Progenitor cell of endocrine pancreas (in vitro differentiated cells): Measurements from ENCODE around the gene TUSC1. TPM values are rescaled to one million over a fixed set of nuclear protein-coding genes. Genes with fewer than 3 reads are reported as not detected.
"Not testable (repeated sequence)": the region's sequence is repeated elsewhere in the genome, so short reads cannot be mapped to it uniquely, and the experiment has no call there.

ENCODE experiments used
- DNase-seq: peaks from one replicate; pipeline ENCODE4 v3.0.0; 2021; ENCODE audit warnings: low spot score; ENCODE audit not compliant: unreplicated experiment
- H3K27ac Mint-ChIP-seq: 2 replicates; pipeline ENCODE4 v1.8.0; 2021; ENCODE audit warnings: mild to moderate bottlenecking, moderate library complexity, mixed read lengths
- H3K27me3 Mint-ChIP-seq: 2 replicates; pipeline ENCODE4 v1.8.0; 2021; ENCODE audit warnings: mixed read lengths
- H3K36me3 Mint-ChIP-seq: 2 replicates; pipeline ENCODE4 v1.8.0; 2022; ENCODE audit warnings: mixed read lengths; ENCODE audit not compliant: insufficient read depth
- H3K4me1 Mint-ChIP-seq: 2 replicates; pipeline ENCODE4 v1.8.0; 2021; ENCODE audit warnings: low read depth, mixed read lengths
- H3K4me3 Mint-ChIP-seq: 2 replicates; pipeline ENCODE4 v1.8.0; 2021; ENCODE audit warnings: low read depth, mild to moderate bottlenecking, moderate library complexity, mixed read lengths
- H3K9me3 Mint-ChIP-seq: 2 replicates; pipeline ENCODE4 v1.8.0; 2021; ENCODE audit warnings: low read depth, mixed read lengths
- CTCF ChIP-seq: fragments of 200-600 bp; sonication (generic); IDR thresholded peaks from one replicate; pipeline ENCODE4 v1.5.0; 2021; ENCODE audit warnings: antibody characterized with exemption, mild to moderate bottlenecking; ENCODE audit not compliant: unreplicated experiment
- total RNA-seq: library from RNA; stranded (reverse); gene quantifications from 2 replicates; pipeline ENCODE4 v1.2.1, GENCODE V29; 2021

The TUSC1 gene
- total RNA-seq, 1 donor from 2014 or later, result 0.53 TPM

GRCh38 chr9:25704800-25705199 is 26.6 kb upstream of the TUSC1 start:
- Mint-ChIP-seq H3K27me3 (no peaks in the 10 kb centered on the region), H3K27ac (no peak overlapping the region), H3K36me3 (no peaks in the 10 kb centered on the region), H3K4me3 (no peak overlapping the region), H3K9me3 (no peaks in the 10 kb centered on the region), H3K4me1 (no peaks in the 10 kb centered on the region)
- no peak for TF ChIP-seq CTCF
- no peak for DNase-seq

DNA sequence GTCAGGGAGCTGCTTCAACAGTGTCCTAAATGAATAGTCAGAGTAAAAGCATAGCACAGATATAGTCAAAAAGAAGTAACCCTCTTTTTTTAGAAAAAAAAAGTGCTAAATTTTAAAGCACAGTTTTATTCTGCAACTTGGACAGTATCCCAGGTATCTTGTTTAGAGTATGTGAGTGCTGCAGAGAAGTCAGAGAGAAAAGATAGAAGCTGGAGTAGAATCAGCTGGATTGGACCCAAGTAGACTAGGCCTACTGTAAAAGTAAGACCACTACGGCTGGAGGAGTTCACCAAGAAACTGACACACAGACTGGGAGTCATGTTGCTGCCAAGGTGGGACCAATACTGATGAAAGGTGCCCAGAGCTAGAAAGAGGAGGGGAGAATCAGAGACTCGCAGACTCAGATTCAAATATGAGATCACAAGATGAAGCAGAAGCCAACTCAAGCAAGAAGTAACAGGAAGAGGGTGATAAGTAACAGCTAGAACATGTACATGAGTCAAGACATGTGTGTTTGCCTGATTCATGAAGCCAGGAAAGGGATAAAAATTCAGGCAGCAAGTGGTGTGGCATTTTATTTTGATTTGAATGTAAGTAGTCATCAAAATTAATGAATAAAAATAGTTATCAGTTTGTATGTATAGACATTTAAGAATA is 25.6 kb upstream of the TUSC1 start:
- no peak for TF ChIP-seq CTCF
- no peaks in the 10 kb centered on the region for H3K36me3 Mint-ChIP-seq
- H3K27ac Mint-ChIP-seq, result no peak overlapping the region
- no peak overlapping the region for H3K4me3 Mint-ChIP-seq
- H3K9me3 Mint-ChIP-seq, result no peaks in the 10 kb centered on the region
- H3K4me1 Mint-ChIP-seq, result no peaks in the 10 kb centered on the region
- DNase-seq, result no peak
- H3K27me3 Mint-ChIP-seq, result no peaks in the 10 kb centered on the region

GRCh38 chr9:25702536-25702935 is 24.3 kb upstream of the TUSC1 start:
- TF ChIP-seq CTCF, result no peak
- Mint-ChIP-seq H3K4me1 (no peaks in the 10 kb centered on the region), H3K4me3 (no peak overlapping the region), H3K9me3 (no peaks in the 10 kb centered on the region), H3K27me3 (no peaks in the 10 kb centered on the region), H3K27ac (no peak overlapping the region), H3K36me3 (no peaks in the 10 kb centered on the region)
- DNase-seq, result no peak

GRCh38 chr9:25700899-25701298 is 22.7 kb upstream of the TUSC1 start:
- H3K9me3 Mint-ChIP-seq, H3K36me3 Mint-ChIP-seq, H3K4me1 Mint-ChIP-seq, H3K4me3 Mint-ChIP-seq, H3K27ac Mint-ChIP-seq, H3K27me3 Mint-ChIP-seq, DNase-seq: not testable (repeated sequence)

GRCh38 chr9:25700430-25700829 is 22.2 kb upstream of the TUSC1 start:
- no peaks in the 10 kb centered on the region for H3K4me1 Mint-ChIP-seq
- no peak overlapping the region for H3K4me3 Mint-ChIP-seq
- no peak for DNase-seq
- no peaks in the 10 kb centered on the region for H3K9me3 Mint-ChIP-seq
- no peaks in the 10 kb centered on the region for H3K36me3 Mint-ChIP-seq
- TF ChIP-seq CTCF, result no peak
- no peaks in the 10 kb centered on the region for H3K27me3 Mint-ChIP-seq
- H3K27ac Mint-ChIP-seq, result no peak overlapping the region

GRCh38 chr9:25691786-25692185 is 13.5 kb upstream of the TUSC1 start:
- H3K36me3 Mint-ChIP-seq, result no peaks in the 10 kb centered on the region
- no peaks in the 10 kb centered on the region for H3K4me1 Mint-ChIP-seq
- H3K27me3 Mint-ChIP-seq, result no peaks in the 10 kb centered on the region
- no peaks in the 10 kb centered on the region for H3K9me3 Mint-ChIP-seq
- H3K27ac Mint-ChIP-seq, result no peak overlapping the region
- no peak for DNase-seq
- TF ChIP-seq CTCF, result no peak
- no peak overlapping the region for H3K4me3 Mint-ChIP-seq
